Activated T-cell treated with anti-CD3 and anti-CD28 coated beads, Interleukin-2, amount 50 U/mL, for 72 hours (primary cell): Measurements from ENCODE around the gene LZTR1. TPM values are rescaled to one million over a fixed set of nuclear protein-coding genes. Genes with fewer than 3 reads are reported as not detected.
A peak's percentile ranks its signal among the peaks of the same experiment; 100 is the strongest.

ENCODE experiments used
- ATAC-seq, 2 donors: fragments of 150-1000 bp; cut with Tn5 transposase; replicated peaks in 1 of 2; 2 replicates each; pipeline ENCODE4 v1.10.0; 2021; ENCODE audit warnings: moderate library complexity in 2 of 2, mild to moderate bottlenecking in 1 of 2
- DNase-seq, 2 donors: peaks; one replicate each; pipeline ENCODE4 v3.0.0; 2021 to 2022; ENCODE audit warnings: mixed read lengths in 1 of 2
- H3K27ac Mint-ChIP-seq: one replicate; pipeline ENCODE4 v1.8.0; 2022; ENCODE audit warnings: mild to moderate bottlenecking, moderate library complexity, mixed read lengths
- H3K27me3 Mint-ChIP-seq: one replicate; pipeline ENCODE4 v1.8.0; 2022; ENCODE audit warnings: low read depth, mixed read lengths
- H3K36me3 Mint-ChIP-seq, 2 donors: one replicate each; pipeline ENCODE4 v1.8.0; 2022; ENCODE audit warnings: mixed read lengths in 2 of 2, mild to moderate bottlenecking in 1 of 2; ENCODE audit not compliant: insufficient read depth in 2 of 2
- H3K4me1 Mint-ChIP-seq: one replicate; pipeline ENCODE4 v1.8.0; 2022; ENCODE audit warnings: low read depth, mixed read lengths
- H3K4me3 Mint-ChIP-seq, 2 donors: one replicate each; pipeline ENCODE4 v1.8.0; 2022; ENCODE audit warnings: mild to moderate bottlenecking in 2 of 2, mixed read lengths in 2 of 2, moderate library complexity in 2 of 2
- H3K9me3 Mint-ChIP-seq, 2 donors: one replicate each; pipeline ENCODE4 v1.8.0; 2022; ENCODE audit warnings: mixed read lengths in 2 of 2
- total RNA-seq, 2 donors: library from RNA; stranded (reverse); gene quantifications; one replicate each; pipeline ENCODE4 v1.2.3, GENCODE V29; 2022

LZTR1 gene
- total RNA-seq, 2 donors from 2014 or later: 30.6 to 42.8 TPM

GRCh38 chr22:20986365-20986764 is 4.3 kb downstream of the LZTR1 start:
- H3K4me3 Mint-ChIP-seq: no peak overlapping the region
- peak overlapping the region; percentile 1 for H3K27ac Mint-ChIP-seq
- H3K4me1 Mint-ChIP-seq: peaks cover 21% of the 10 kb centered on the region
- no peaks in the 10 kb centered on the region for H3K27me3 Mint-ChIP-seq
- no peak for DNase-seq
- ATAC-seq: no peak
- peaks cover 4 to 7% of the 10 kb centered on the region in 2 donors for H3K36me3 Mint-ChIP-seq
- no peaks in the 10 kb centered on the region for H3K9me3 Mint-ChIP-seq

GRCh38 chr22:20987375-20987774 is 5.3 kb downstream of the LZTR1 start:
- H3K27me3 Mint-ChIP-seq: no peaks in the 10 kb centered on the region
- H3K4me3 Mint-ChIP-seq: no peak overlapping the region
- H3K9me3 Mint-ChIP-seq: no peaks in the 10 kb centered on the region
- peaks cover 4 to 7% of the 10 kb centered on the region in 2 donors for H3K36me3 Mint-ChIP-seq
- peaks cover 18% of the 10 kb centered on the region for H3K4me1 Mint-ChIP-seq
- DNase-seq (no peak), ATAC-seq (no peak)
- no peak overlapping the region for H3K27ac Mint-ChIP-seq

GRCh38 chr22:20988573-20989322 is 6.7 kb downstream of the LZTR1 start:
- no peak for ATAC-seq
- no peak overlapping the region for H3K27ac Mint-ChIP-seq

GRCh38 chr22:20989323-20990138 is 7.4 kb downstream of the LZTR1 start:
- no peaks in the 10 kb centered on the region for H3K9me3 Mint-ChIP-seq
- no peak overlapping the region for H3K27ac Mint-ChIP-seq
- no peaks in the 10 kb centered on the region for H3K27me3 Mint-ChIP-seq

More at GRCh38 chr22:20988573-20989322, 6.7 kb downstream of the LZTR1 start:
- DNase-seq: no peak
- H3K4me3 Mint-ChIP-seq: no peak overlapping the region
- H3K9me3 Mint-ChIP-seq: no peaks in the 10 kb centered on the region
- peaks cover 4 to 7% of the 10 kb centered on the region in 2 donors for H3K36me3 Mint-ChIP-seq
- H3K27me3 Mint-ChIP-seq: no peaks in the 10 kb centered on the region
- H3K4me1 Mint-ChIP-seq: peaks cover 5% of the 10 kb centered on the region

GRCh38 chr22:20990184-20991180 is 8.4 kb downstream of the LZTR1 start:
- Mint-ChIP-seq H3K27ac (no peak overlapping the region), H3K36me3 (peaks cover 4% of the 10 kb centered on the region in 2 donors)
- ATAC-seq: no peak

More at GRCh38 chr22:20989323-20990138, 7.4 kb downstream of the LZTR1 start:
- peaks cover 4% of the 10 kb centered on the region in 2 donors for H3K36me3 Mint-ChIP-seq
- DNase-seq (no peak), ATAC-seq (no peak)
- no peak overlapping the region for H3K4me3 Mint-ChIP-seq
- no peaks in the 10 kb centered on the region for H3K4me1 Mint-ChIP-seq

GRCh38 chr22:20991252-20992055 is 9.4 kb downstream of the LZTR1 start:
- no peak for ATAC-seq
- peaks cover under 1 to 2% of the 10 kb centered on the region in 2 donors for H3K36me3 Mint-ChIP-seq
- DNase-seq: no peak
- H3K4me3 Mint-ChIP-seq: no peak overlapping the region
- H3K4me1 Mint-ChIP-seq: no peaks in the 10 kb centered on the region
- no peaks in the 10 kb centered on the region for H3K9me3 Mint-ChIP-seq
- H3K27me3 Mint-ChIP-seq: no peaks in the 10 kb centered on the region
- H3K27ac Mint-ChIP-seq: no peak overlapping the region

More at GRCh38 chr22:20990184-20991180, 8.4 kb downstream of the LZTR1 start:
- no peaks in the 10 kb centered on the region for H3K9me3 Mint-ChIP-seq
- no peak overlapping the region for H3K4me3 Mint-ChIP-seq
- DNase-seq: no peak
- no peaks in the 10 kb centered on the region for H3K4me1 Mint-ChIP-seq
- H3K27me3 Mint-ChIP-seq: no peaks in the 10 kb centered on the region

GRCh38 chr22:20992056-20992442 is 10.0 kb downstream of the LZTR1 start:
- no peak for DNase-seq
- no peak overlapping the region for H3K27ac Mint-ChIP-seq
- H3K27me3 Mint-ChIP-seq: no peaks in the 10 kb centered on the region
- no peak overlapping the region for H3K4me3 Mint-ChIP-seq
- no peaks in the 10 kb centered on the region for H3K9me3 Mint-ChIP-seq
- ATAC-seq: no peak
- no peaks in the 10 kb centered on the region for H3K4me1 Mint-ChIP-seq
- H3K36me3 Mint-ChIP-seq: no peaks in the 10 kb centered on the region

- H3K9me3 Mint-ChIP-seq: no peaks in the 10 kb centered on the region
- ATAC-seq (no peak), DNase-seq (no peak)
- H3K27ac Mint-ChIP-seq: no peak overlapping the region
- no peaks in the 10 kb centered on the region for H3K36me3 Mint-ChIP-seq
- H3K27me3 Mint-ChIP-seq: no peaks in the 10 kb centered on the region
- no peak overlapping the region for H3K4me3 Mint-ChIP-seq
- no peaks in the 10 kb centered on the region for H3K4me1 Mint-ChIP-seq
These were observed 10.6 kb downstream of the LZTR1 start for GRCh38 chr22:20992456-20993303.

- Mint-ChIP-seq H3K27ac (no peak overlapping the region), H3K4me3 (no peak overlapping the region), H3K9me3 (no peaks in the 10 kb centered on the region), H3K27me3 (no peaks in the 10 kb centered on the region), H3K36me3 (no peaks in the 10 kb centered on the region), H3K4me1 (peaks cover 4% of the 10 kb centered on the region)
- no peak for ATAC-seq
- no peak for DNase-seq
These were observed 11.4 kb downstream of the LZTR1 start for GRCh38 chr22:20993304-20994127.

GRCh38 chr22:20994128-20994901 is 12.2 kb downstream of the LZTR1 start:
- Mint-ChIP-seq H3K4me1 (peaks cover 4% of the 10 kb centered on the region), H3K36me3 (no peaks in the 10 kb centered on the region), H3K27me3 (no peaks in the 10 kb centered on the region), H3K27ac (no peak overlapping the region), H3K4me3 (no peak overlapping the region), H3K9me3 (no peaks in the 10 kb centered on the region)
- DNase-seq (no peak), ATAC-seq (no peak)
